Gastroesophageal sphincter (tissue), 3 donors: Measurements from ENCODE around the gene RABEP1.

Experiments
- EP300 ChIP-seq: sonication (generic); formaldehyde crosslinking; IDR thresholded peaks from one replicate; pipeline ENCODE4 v1.6.1; 2017; ENCODE audit warnings: antibody characterized with exemption, mild to moderate bottlenecking
- POLR2A ChIP-seq, 2 donors: fragments of 450-650 bp; IDR thresholded peaks; one replicate each; pipeline ENCODE4 v1.6.1; 2017; ENCODE audit warnings: antibody characterized with exemption in 2 of 2, mild to moderate bottlenecking in 2 of 2, moderate library complexity in 1 of 2
- POLR2AphosphoS5 ChIP-seq: sonication (generic); formaldehyde crosslinking; IDR thresholded peaks from one replicate; pipeline ENCODE4 v1.6.1; 2017; ENCODE audit warnings: antibody characterized with exemption
- TF ChIP-seq, protein P1 (sequence below), 4 experiments: fragments of 200-600 bp in 2 of 4; fragments of 450-650 bp in 2 of 4; sonication (generic) in 1 of 4; IDR thresholded peaks; one replicate each; pipeline ENCODE4 v1.5.1; 2017 to 2019; ENCODE audit warnings: antibody characterized with exemption in 4 of 4, mild to moderate bottlenecking in 2 of 4, moderate library complexity in 2 of 4

DNA sequence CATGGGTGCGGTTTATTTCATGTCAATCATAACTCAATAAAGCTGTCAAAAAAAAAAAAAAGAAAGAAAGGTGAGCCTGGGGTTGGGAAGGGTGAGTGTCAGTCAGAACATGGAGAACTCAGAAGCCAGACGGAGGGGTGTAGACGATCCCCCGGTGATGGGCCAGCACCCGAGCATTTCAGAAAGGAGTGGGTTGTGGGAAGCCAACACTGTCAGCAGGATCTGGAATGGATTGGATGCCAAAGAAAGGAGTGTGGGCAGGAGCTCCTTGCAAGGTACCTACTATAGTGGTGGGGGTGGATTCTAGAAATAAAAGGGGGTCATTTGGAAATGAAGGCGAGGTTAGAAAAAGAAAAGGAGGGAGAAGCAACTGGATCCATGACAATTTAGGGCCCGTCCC is 27.7 kb upstream of the RABEP1 start:
- TF ChIP-seq, protein P1, sequence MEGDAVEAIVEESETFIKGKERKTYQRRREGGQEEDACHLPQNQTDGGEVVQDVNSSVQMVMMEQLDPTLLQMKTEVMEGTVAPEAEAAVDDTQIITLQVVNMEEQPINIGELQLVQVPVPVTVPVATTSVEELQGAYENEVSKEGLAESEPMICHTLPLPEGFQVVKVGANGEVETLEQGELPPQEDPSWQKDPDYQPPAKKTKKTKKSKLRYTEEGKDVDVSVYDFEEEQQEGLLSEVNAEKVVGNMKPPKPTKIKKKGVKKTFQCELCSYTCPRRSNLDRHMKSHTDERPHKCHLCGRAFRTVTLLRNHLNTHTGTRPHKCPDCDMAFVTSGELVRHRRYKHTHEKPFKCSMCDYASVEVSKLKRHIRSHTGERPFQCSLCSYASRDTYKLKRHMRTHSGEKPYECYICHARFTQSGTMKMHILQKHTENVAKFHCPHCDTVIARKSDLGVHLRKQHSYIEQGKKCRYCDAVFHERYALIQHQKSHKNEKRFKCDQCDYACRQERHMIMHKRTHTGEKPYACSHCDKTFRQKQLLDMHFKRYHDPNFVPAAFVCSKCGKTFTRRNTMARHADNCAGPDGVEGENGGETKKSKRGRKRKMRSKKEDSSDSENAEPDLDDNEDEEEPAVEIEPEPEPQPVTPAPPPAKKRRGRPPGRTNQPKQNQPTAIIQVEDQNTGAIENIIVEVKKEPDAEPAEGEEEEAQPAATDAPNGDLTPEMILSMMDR (IDR thresholded peaks at IDR 0.05), result no peak
- TF ChIP-seq EP300, result no peak
- no peak for TF ChIP-seq POLR2AphosphoS5
- no peak for TF ChIP-seq POLR2A (IDR thresholded peaks at IDR 0.05)
